Measurements from ENCODE around the gene ALX4. TPM values are rescaled to one million over a fixed set of nuclear protein-coding genes. Genes with fewer than 3 reads are reported as not detected.

The ALX4 gene
- polyA plus RNA-seq, 3 donors, result not detected

DNA sequence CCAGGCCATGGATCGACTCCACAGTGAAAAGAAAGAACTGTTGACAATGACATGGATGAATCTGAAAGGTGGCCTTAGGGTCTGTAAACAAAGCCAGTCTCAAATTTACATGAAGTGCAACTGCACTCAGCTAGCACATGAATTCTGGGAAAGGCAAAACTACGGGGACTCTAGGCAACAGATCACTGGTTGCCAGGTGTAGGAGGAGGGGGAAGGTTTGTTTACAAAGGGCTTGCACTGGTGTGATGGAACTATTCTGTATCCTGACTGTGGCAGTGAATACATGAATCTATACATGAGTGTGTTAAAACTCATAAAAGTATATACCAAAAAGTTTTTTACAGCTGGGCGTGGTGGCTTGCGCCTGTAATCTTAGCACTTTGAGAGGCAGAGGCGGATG, 27.3 kb downstream of the ALX4 start:
- Histone ChIP-seq H3K9ac (ENCODE audit: insufficient read depth, low read length, poor library complexity, severe bottlenecking) (no peak overlapping the region), H4K20me1 (ENCODE audit: insufficient read depth, low read length) (no peaks in the 10 kb centered on the region), H3K4me1 (ENCODE audit: control insufficient read depth in 1 of 2, insufficient read depth in 2 of 2, low read length in 2 of 2) (no peaks in the 10 kb centered on the region), H3K27ac (ENCODE audit: low read depth in 1 of 2, low read length in 2 of 2) (no peak overlapping the region), H3K79me2 (ENCODE audit: insufficient read depth, low read length) (no peaks in the 10 kb centered on the region), H3K9me3 (replicated peaks in 1 of 2; ENCODE audit: control insufficient read depth in 1 of 2, insufficient read depth in 1 of 2, low read length in 2 of 2) (no peaks in the 10 kb centered on the region), H3K4me3 (replicated peaks in 1 of 3; ENCODE audit: low read depth in 2 of 3, low read length in 3 of 3) (no peak overlapping the region), H3K27me3 (ENCODE audit: control insufficient read depth in 2 of 2, insufficient read depth in 2 of 2, low read length in 2 of 2) (no peaks in the 10 kb centered on the region), H2AFZ (ENCODE audit: insufficient read depth, low read depth, low read length, poor library complexity, severe bottlenecking) (no peak overlapping the region), H3K36me3 (replicated peaks in 1 of 2; ENCODE audit: control insufficient read depth in 1 of 2, insufficient read depth in 2 of 2, low read length in 2 of 2) (no peaks in the 10 kb centered on the region), H3K4me2 (replicated peaks; ENCODE audit: extremely low read depth, low read length, poor library complexity, severe bottlenecking) (no peak overlapping the region)
- 86% methylated on average over 2 of the region's 5 CpGs for WGBS (ENCODE audit: insufficient coverage)
- H3K27me3 Mint-ChIP-seq (ENCODE audit: low read depth in 3 of 3), result peaks cover 5 to 11% (median 7%) of the 10 kb centered on the region in 3 donors
- TF ChIP-seq, protein P1, sequence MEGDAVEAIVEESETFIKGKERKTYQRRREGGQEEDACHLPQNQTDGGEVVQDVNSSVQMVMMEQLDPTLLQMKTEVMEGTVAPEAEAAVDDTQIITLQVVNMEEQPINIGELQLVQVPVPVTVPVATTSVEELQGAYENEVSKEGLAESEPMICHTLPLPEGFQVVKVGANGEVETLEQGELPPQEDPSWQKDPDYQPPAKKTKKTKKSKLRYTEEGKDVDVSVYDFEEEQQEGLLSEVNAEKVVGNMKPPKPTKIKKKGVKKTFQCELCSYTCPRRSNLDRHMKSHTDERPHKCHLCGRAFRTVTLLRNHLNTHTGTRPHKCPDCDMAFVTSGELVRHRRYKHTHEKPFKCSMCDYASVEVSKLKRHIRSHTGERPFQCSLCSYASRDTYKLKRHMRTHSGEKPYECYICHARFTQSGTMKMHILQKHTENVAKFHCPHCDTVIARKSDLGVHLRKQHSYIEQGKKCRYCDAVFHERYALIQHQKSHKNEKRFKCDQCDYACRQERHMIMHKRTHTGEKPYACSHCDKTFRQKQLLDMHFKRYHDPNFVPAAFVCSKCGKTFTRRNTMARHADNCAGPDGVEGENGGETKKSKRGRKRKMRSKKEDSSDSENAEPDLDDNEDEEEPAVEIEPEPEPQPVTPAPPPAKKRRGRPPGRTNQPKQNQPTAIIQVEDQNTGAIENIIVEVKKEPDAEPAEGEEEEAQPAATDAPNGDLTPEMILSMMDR (IDR thresholded peaks at IDR 0.05), result no peak
- no peak for DNase-seq
- H3K36me3 Mint-ChIP-seq, result no peaks in the 10 kb centered on the region
- H3K9me3 Mint-ChIP-seq, result no peaks in the 10 kb centered on the region
- H3K27ac Mint-ChIP-seq, result no peak overlapping the region
- H3K4me1 Mint-ChIP-seq, result peaks cover 2% of the 10 kb centered on the region
- intact Hi-C loops (cut with micrococcal nuclease), result loop anchor here in 1 of 2 donors (10.0 kb wide), 1 partner anchor 632 kb away; no protein-coding TSS in a partner anchor
- no peak overlapping the region for H3K4me3 Mint-ChIP-seq

DNA sequence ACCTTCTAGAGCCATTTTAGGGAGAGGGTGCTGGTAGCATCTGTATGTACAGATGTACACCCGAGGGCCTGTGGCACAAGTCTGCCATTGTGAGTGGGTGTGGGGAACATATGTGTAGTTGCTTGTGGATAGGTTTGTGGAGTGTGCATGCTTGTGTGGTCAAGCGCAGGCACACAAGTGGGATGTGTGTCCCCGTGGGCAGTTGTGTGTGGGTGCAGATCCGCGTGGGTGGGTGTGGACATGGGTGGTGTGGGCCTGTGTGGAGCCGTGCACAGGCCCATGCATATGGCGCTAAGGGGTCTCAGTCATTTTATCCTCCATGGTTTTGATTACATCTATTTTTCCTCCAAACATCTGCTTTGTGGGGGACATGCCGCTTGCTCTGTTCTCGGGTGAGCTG, 28.8 kb downstream of the ALX4 start:
- Histone ChIP-seq H3K4me2 (replicated peaks; ENCODE audit: extremely low read depth, low read length, poor library complexity, severe bottlenecking) (no peak overlapping the region), H4K20me1 (ENCODE audit: insufficient read depth, low read length) (no peaks in the 10 kb centered on the region), H3K27ac (ENCODE audit: low read depth in 1 of 2, low read length in 2 of 2) (no peak overlapping the region), H3K9ac (ENCODE audit: insufficient read depth, low read length, poor library complexity, severe bottlenecking) (no peak overlapping the region), H3K36me3 (replicated peaks in 1 of 2; ENCODE audit: control insufficient read depth in 1 of 2, insufficient read depth in 2 of 2, low read length in 2 of 2) (no peaks in the 10 kb centered on the region), H3K79me2 (ENCODE audit: insufficient read depth, low read length) (no peaks in the 10 kb centered on the region), H3K4me1 (ENCODE audit: control insufficient read depth in 1 of 2, insufficient read depth in 2 of 2, low read length in 2 of 2) (no peaks in the 10 kb centered on the region), H3K4me3 (replicated peaks in 1 of 3; ENCODE audit: low read depth in 2 of 3, low read length in 3 of 3) (no peak overlapping the region), H3K27me3 (ENCODE audit: control insufficient read depth in 2 of 2, insufficient read depth in 2 of 2, low read length in 2 of 2) (no peaks in the 10 kb centered on the region), H3K9me3 (replicated peaks in 1 of 2; ENCODE audit: control insufficient read depth in 1 of 2, insufficient read depth in 1 of 2, low read length in 2 of 2) (no peaks in the 10 kb centered on the region), H2AFZ (ENCODE audit: insufficient read depth, low read depth, low read length, poor library complexity, severe bottlenecking) (no peak overlapping the region)
- Mint-ChIP-seq H3K27ac (no peak overlapping the region), H3K36me3 (no peaks in the 10 kb centered on the region), H3K27me3 (ENCODE audit: low read depth in 3 of 3) (peaks cover 2 to 6% (median 4%) of the 10 kb centered on the region in 3 donors), H3K9me3 (no peaks in the 10 kb centered on the region), H3K4me1 (peaks cover 2% of the 10 kb centered on the region), H3K4me3 (no peak overlapping the region)
- WGBS (ENCODE audit: insufficient coverage), result 95% methylated on average over 4 of the region's 9 CpGs
- no peak for DNase-seq
- intact Hi-C loops (cut with micrococcal nuclease), result loop anchor here in 1 of 2 donors (10.0 kb wide), 1 partner anchor 634 kb away; no protein-coding TSS in a partner anchor
- TF ChIP-seq, protein P1 (IDR thresholded peaks at IDR 0.05), result no peak

Measured in CD14-positive monocyte (primary cell).